GM12878 (cell line): Measurements from ENCODE around the gene MEIS2.

ENCODE experiments used
- SMAD1 ChIP-seq: fragments of 450-650 bp; IDR thresholded peaks from 2 replicates; pipeline ENCODE4 v1.6.1; 2018; ENCODE audit warnings: mild to moderate bottlenecking, low read depth; ENCODE audit not compliant: partially characterized antibody
- ZZZ3 ChIP-seq: IDR thresholded peaks from 2 replicates; pipeline ENCODE4 v1.6.1; 2011; ENCODE audit warnings: low read depth; ENCODE audit not compliant: control insufficient read depth, insufficient read length
- TF ChIP-seq, protein P1 (sequence below): IDR thresholded peaks from 2 replicates; pipeline ENCODE4 v1.6.1; 2012; ENCODE audit warnings: mild to moderate bottlenecking, low read depth, low read length

DNA sequence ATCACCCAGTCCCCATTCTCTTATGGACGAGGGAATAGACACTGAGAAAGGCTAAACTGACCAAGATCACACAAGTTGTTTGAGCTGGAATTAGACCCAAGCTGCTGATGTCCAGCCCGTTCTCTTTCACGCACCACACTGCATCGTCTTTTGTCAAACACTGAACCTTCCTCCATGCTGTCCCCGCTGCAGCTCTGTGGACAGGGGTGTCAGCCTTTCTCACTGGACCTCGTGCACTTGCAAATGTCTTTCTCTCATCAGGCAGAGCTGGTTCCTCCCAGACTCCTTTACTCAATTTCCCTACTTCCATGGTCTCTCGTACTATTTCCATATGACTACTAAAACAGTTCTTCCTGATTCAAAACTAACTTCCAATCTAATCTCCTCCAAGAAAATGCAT lies 161.6 kb downstream of the MEIS2 start:
- no peak for TF ChIP-seq SMAD1
- TF ChIP-seq, protein P1, sequence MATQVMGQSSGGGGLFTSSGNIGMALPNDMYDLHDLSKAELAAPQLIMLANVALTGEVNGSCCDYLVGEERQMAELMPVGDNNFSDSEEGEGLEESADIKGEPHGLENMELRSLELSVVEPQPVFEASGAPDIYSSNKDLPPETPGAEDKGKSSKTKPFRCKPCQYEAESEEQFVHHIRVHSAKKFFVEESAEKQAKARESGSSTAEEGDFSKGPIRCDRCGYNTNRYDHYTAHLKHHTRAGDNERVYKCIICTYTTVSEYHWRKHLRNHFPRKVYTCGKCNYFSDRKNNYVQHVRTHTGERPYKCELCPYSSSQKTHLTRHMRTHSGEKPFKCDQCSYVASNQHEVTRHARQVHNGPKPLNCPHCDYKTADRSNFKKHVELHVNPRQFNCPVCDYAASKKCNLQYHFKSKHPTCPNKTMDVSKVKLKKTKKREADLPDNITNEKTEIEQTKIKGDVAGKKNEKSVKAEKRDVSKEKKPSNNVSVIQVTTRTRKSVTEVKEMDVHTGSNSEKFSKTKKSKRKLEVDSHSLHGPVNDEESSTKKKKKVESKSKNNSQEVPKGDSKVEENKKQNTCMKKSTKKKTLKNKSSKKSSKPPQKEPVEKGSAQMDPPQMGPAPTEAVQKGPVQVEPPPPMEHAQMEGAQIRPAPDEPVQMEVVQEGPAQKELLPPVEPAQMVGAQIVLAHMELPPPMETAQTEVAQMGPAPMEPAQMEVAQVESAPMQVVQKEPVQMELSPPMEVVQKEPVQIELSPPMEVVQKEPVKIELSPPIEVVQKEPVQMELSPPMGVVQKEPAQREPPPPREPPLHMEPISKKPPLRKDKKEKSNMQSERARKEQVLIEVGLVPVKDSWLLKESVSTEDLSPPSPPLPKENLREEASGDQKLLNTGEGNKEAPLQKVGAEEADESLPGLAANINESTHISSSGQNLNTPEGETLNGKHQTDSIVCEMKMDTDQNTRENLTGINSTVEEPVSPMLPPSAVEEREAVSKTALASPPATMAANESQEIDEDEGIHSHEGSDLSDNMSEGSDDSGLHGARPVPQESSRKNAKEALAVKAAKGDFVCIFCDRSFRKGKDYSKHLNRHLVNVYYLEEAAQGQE, result no peak
- TF ChIP-seq ZZZ3, result no peak
